ENCODE data around the gene MIX23.

- TF ChIP-seq CTCF (conservative IDR thresholded peaks at IDR 0.05; ENCODE audit: low read depth, low read length): no peak
- TF ChIP-seq EZH2 (IDR thresholded peaks at IDR 0.05; ENCODE audit: low read length, unreplicated experiment): no peak
Measured at GRCh38 chr3:122387709-122388108, 4.7 kb upstream of the MIX23 start.

Measured in PC-3 (cell line).